DND-41 (cell line): ENCODE data around the gene TPCN1.

Source experiments
- EZH2 ChIP-seq: IDR thresholded peaks from 3 replicates; pipeline ENCODE4 v1.6.1; 2012; ENCODE audit warnings: borderline replicate concordance, low read depth, mild to moderate bottlenecking, moderate library complexity, low read length, inconsistent platforms; ENCODE audit not compliant: severe bottlenecking
- TF ChIP-seq, protein P1 (sequence below): IDR thresholded peaks from 2 replicates; pipeline ENCODE4 v1.5.1; 2012; ENCODE audit warnings: borderline replicate concordance, low read length, moderate library complexity, mild to moderate bottlenecking; ENCODE audit not compliant: poor library complexity, severe bottlenecking; ENCODE audit errors: extremely low read depth

DNA sequence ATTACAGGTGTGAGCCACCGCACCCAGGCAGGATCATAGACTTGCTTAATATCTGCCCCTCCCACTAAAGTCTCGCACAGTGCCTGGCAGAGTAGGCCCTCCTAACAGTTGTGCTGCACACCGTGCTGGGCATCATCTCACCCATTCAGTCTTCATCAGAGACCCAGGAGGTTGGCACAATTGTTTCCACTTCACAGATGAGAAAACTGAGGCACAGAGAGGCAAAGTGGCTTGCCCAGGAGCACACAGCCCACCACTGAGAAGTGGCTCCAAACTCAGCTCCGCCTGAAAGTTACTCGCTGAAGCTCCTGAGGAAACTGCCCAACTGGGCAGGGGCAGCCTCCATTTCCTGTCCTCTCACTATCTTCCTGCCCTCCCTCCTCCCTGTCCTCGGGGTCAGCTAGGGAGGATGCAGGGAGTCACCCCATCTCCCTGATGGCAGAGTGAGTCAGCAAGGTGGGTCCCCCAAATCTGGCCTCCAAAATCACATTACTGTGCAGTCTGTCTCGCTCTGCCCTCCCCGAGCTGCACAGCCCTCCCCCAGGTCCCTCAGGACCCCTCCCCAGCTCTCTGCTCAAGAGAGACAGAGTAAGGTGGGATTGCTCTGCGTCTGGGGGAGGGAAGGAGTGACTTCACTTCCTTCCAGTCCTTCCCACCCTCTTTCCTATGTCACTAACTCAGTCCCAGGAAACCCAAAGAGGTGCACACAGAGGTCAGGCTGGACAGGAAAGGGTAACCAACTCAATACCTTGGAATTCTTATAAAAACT is 107.9 kb downstream of the TPCN1 start:
- TF ChIP-seq, protein P1, sequence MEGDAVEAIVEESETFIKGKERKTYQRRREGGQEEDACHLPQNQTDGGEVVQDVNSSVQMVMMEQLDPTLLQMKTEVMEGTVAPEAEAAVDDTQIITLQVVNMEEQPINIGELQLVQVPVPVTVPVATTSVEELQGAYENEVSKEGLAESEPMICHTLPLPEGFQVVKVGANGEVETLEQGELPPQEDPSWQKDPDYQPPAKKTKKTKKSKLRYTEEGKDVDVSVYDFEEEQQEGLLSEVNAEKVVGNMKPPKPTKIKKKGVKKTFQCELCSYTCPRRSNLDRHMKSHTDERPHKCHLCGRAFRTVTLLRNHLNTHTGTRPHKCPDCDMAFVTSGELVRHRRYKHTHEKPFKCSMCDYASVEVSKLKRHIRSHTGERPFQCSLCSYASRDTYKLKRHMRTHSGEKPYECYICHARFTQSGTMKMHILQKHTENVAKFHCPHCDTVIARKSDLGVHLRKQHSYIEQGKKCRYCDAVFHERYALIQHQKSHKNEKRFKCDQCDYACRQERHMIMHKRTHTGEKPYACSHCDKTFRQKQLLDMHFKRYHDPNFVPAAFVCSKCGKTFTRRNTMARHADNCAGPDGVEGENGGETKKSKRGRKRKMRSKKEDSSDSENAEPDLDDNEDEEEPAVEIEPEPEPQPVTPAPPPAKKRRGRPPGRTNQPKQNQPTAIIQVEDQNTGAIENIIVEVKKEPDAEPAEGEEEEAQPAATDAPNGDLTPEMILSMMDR: no peak
- TF ChIP-seq EZH2: no peak
